GM23338 (cell line): ENCODE results near the gene ZNF488.

Source experiments
- CREB1 ChIP-seq: fragments of 250-450 bp; sonication (Bioruptor Pico); IDR thresholded peaks from 2 replicates; pipeline ENCODE4 v1.5.0; 2020; ENCODE audit warnings: low read depth, mild to moderate bottlenecking, moderate library complexity
- EZH2 ChIP-seq: fragments of 200-600 bp; sonication (generic); IDR thresholded peaks from one replicate; pipeline ENCODE4 v1.8.0; 2017; ENCODE audit warnings: antibody characterized with exemption, mild to moderate bottlenecking, low read depth; ENCODE audit not compliant: unreplicated experiment
- EZH2phosphoT487 ChIP-seq: fragments of 200-600 bp; sonication (generic); IDR thresholded peaks from one replicate; pipeline ENCODE4 v1.8.1; 2018; ENCODE audit warnings: antibody characterized with exemption; ENCODE audit not compliant: unreplicated experiment
- JUNB ChIP-seq: IDR thresholded peaks from one replicate; pipeline ENCODE4 v1.6.1; 2016; ENCODE audit warnings: antibody characterized with exemption; ENCODE audit not compliant: unreplicated experiment
- NANOG ChIP-seq: IDR thresholded peaks from 2 replicates; pipeline ENCODE4 v1.6.1; 2016; ENCODE audit warnings: antibody characterized with exemption, borderline replicate concordance
- POLR2AphosphoS5 ChIP-seq: IDR thresholded peaks from 2 replicates; pipeline ENCODE4 v1.6.1; 2016; ENCODE audit warnings: antibody characterized with exemption, low read depth
- STAT1 ChIP-seq: IDR thresholded peaks from one replicate; pipeline ENCODE4 v1.6.1; 2016; ENCODE audit warnings: antibody characterized with exemption; ENCODE audit not compliant: unreplicated experiment
- ZNF114 ChIP-seq: fragments of 250-450 bp; sonication (Bioruptor Pico); IDR thresholded peaks from 2 replicates; pipeline ENCODE4 v1.5.0; 2020; ENCODE audit warnings: mild to moderate bottlenecking, moderate library complexity
- ZNF331 ChIP-seq: fragments of 250-450 bp; sonication (Bioruptor Pico); IDR thresholded peaks from 2 replicates; pipeline ENCODE4 v1.5.0; 2020; ENCODE audit warnings: low read depth, mild to moderate bottlenecking, moderate library complexity
- TF ChIP-seq, protein P1 (sequence below), 2 experiments: fragments of 200-600 bp in 1 of 2; sonication (generic) in 1 of 2; conservative IDR thresholded peaks; 2 replicates each; pipeline versions ENCODE4 v1.5.1 to v1.6.1; 2016 to 2017; ENCODE audit warnings: antibody characterized with exemption in 2 of 2, low read depth in 2 of 2, mild to moderate bottlenecking in 2 of 2, moderate library complexity in 1 of 2
- TF ChIP-seq, protein P2 (sequence below): IDR thresholded peaks from one replicate; pipeline ENCODE4 v1.6.1; 2018; ENCODE audit warnings: antibody characterized with exemption; ENCODE audit not compliant: unreplicated experiment
- TF ChIP-seq, protein P3 (sequence below): fragments of 250-450 bp; sonication (Bioruptor Pico); IDR thresholded peaks from 2 replicates; pipeline ENCODE4 v1.5.0; 2020; ENCODE audit warnings: mild to moderate bottlenecking, moderate library complexity
- TF ChIP-seq, protein P4 (sequence below): IDR thresholded peaks from 2 replicates; pipeline ENCODE4 v1.6.1; 2016; ENCODE audit warnings: antibody characterized with exemption

DNA sequence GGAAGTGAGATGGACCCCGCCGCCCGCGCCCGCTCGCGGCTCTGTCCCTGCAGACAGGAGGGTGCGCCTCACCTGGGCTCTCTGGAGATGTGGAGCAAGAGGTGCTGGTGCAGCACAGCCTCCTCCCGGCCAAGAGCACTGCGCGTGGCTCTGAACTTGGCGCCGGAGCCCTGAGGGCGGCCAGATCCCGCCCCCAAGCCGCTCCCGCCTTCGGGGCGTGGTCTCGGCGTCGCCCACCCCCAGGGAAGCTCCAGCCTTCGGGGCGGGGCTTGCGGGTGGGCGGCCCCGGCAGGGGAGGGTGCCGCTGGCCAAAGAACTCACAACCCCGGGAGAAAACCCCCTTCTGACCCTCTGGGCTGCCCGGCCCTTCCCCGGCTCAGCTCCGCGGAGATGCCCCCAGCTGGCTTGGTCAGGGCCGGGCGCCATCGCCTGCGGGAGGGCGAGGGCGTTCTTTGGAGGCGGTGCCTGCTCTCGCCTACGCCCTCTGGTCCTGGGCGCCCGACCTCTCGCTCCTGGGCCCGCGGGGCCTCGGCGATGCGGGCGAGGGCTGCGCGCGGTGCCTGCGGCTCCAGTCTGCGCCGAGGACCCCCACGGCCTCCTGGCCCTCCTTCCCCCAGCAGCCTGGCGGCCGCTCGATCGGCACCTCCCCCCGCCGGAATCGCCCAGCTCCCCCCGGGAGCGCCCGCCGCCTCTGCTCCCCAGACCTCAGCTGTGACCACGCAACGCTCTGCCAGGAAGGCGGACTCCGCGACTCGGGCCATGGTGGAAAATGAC lies at the start of gene ZNF488:
- TF ChIP-seq, protein P1, sequence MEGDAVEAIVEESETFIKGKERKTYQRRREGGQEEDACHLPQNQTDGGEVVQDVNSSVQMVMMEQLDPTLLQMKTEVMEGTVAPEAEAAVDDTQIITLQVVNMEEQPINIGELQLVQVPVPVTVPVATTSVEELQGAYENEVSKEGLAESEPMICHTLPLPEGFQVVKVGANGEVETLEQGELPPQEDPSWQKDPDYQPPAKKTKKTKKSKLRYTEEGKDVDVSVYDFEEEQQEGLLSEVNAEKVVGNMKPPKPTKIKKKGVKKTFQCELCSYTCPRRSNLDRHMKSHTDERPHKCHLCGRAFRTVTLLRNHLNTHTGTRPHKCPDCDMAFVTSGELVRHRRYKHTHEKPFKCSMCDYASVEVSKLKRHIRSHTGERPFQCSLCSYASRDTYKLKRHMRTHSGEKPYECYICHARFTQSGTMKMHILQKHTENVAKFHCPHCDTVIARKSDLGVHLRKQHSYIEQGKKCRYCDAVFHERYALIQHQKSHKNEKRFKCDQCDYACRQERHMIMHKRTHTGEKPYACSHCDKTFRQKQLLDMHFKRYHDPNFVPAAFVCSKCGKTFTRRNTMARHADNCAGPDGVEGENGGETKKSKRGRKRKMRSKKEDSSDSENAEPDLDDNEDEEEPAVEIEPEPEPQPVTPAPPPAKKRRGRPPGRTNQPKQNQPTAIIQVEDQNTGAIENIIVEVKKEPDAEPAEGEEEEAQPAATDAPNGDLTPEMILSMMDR (conservative IDR thresholded peaks at IDR 0.05; ENCODE audit: low read depth in 2 of 2): no peak
- TF ChIP-seq EZH2phosphoT487 (no peak), EZH2 (no peak), POLR2AphosphoS5 (peak; percentile 75), JUNB (no peak), CREB1 (no peak), NANOG (no peak), ZNF114 (no peak), STAT1 (no peak), ZNF331 (CRISPR knock-in tag) (no peak)
- TF ChIP-seq, protein P2, sequence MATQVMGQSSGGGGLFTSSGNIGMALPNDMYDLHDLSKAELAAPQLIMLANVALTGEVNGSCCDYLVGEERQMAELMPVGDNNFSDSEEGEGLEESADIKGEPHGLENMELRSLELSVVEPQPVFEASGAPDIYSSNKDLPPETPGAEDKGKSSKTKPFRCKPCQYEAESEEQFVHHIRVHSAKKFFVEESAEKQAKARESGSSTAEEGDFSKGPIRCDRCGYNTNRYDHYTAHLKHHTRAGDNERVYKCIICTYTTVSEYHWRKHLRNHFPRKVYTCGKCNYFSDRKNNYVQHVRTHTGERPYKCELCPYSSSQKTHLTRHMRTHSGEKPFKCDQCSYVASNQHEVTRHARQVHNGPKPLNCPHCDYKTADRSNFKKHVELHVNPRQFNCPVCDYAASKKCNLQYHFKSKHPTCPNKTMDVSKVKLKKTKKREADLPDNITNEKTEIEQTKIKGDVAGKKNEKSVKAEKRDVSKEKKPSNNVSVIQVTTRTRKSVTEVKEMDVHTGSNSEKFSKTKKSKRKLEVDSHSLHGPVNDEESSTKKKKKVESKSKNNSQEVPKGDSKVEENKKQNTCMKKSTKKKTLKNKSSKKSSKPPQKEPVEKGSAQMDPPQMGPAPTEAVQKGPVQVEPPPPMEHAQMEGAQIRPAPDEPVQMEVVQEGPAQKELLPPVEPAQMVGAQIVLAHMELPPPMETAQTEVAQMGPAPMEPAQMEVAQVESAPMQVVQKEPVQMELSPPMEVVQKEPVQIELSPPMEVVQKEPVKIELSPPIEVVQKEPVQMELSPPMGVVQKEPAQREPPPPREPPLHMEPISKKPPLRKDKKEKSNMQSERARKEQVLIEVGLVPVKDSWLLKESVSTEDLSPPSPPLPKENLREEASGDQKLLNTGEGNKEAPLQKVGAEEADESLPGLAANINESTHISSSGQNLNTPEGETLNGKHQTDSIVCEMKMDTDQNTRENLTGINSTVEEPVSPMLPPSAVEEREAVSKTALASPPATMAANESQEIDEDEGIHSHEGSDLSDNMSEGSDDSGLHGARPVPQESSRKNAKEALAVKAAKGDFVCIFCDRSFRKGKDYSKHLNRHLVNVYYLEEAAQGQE: no peak
- TF ChIP-seq, protein P3, sequence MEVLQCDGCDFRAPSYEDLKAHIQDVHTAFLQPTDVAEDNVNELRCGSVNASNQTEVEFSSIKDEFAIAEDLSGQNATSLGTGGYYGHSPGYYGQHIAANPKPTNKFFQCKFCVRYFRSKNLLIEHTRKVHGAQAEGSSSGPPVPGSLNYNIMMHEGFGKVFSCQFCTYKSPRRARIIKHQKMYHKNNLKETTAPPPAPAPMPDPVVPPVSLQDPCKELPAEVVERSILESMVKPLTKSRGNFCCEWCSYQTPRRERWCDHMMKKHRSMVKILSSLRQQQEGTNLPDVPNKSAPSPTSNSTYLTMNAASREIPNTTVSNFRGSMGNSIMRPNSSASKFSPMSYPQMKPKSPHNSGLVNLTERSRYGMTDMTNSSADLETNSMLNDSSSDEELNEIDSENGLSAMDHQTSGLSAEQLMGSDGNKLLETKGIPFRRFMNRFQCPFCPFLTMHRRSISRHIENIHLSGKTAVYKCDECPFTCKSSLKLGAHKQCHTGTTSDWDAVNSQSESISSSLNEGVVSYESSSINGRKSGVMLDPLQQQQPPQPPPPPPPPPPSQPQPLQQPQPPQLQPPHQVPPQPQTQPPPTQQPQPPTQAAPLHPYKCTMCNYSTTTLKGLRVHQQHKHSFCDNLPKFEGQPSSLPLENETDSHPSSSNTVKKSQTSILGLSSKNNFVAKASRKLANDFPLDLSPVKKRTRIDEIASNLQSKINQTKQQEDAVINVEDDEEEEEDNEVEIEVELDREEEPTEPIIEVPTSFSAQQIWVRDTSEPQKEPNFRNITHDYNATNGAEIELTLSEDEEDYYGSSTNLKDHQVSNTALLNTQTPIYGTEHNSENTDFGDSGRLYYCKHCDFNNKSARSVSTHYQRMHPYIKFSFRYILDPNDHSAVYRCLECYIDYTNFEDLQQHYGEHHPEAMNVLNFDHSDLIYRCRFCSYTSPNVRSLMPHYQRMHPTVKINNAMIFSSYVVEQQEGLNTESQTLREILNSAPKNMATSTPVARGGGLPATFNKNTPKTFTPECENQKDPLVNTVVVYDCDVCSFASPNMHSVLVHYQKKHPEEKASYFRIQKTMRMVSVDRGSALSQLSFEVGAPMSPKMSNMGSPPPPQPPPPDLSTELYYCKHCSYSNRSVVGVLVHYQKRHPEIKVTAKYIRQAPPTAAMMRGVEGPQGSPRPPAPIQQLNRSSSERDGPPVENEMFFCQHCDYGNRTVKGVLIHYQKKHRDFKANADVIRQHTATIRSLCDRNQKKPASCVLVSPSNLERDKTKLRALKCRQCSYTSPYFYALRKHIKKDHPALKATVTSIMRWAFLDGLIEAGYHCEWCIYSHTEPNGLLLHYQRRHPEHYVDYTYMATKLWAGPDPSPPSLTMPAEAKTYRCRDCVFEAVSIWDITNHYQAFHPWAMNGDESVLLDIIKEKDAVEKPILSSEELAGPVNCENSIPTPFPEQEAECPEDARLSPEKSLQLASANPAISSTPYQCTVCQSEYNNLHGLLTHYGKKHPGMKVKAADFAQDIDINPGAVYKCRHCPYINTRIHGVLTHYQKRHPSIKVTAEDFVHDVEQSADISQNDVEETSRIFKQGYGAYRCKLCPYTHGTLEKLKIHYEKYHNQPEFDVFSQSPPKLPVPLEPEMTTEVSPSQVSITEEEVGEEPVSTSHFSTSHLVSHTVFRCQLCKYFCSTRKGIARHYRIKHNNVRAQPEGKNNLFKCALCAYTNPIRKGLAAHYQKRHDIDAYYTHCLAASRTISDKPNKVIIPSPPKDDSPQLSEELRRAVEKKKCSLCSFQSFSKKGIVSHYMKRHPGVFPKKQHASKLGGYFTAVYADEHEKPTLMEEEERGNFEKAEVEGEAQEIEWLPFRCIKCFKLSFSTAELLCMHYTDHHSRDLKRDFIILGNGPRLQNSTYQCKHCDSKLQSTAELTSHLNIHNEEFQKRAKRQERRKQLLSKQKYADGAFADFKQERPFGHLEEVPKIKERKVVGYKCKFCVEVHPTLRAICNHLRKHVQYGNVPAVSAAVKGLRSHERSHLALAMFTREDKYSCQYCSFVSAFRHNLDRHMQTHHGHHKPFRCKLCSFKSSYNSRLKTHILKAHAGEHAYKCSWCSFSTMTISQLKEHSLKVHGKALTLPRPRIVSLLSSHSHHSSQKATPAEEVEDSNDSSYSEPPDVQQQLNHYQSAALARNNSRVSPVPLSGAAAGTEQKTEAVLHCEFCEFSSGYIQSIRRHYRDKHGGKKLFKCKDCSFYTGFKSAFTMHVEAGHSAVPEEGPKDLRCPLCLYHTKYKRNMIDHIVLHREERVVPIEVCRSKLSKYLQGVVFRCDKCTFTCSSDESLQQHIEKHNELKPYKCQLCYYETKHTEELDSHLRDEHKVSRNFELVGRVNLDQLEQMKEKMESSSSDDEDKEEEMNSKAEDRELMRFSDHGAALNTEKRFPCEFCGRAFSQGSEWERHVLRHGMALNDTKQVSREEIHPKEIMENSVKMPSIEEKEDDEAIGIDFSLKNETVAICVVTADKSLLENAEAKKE (CRISPR knock-in tag): no peak
- TF ChIP-seq, protein P4, sequence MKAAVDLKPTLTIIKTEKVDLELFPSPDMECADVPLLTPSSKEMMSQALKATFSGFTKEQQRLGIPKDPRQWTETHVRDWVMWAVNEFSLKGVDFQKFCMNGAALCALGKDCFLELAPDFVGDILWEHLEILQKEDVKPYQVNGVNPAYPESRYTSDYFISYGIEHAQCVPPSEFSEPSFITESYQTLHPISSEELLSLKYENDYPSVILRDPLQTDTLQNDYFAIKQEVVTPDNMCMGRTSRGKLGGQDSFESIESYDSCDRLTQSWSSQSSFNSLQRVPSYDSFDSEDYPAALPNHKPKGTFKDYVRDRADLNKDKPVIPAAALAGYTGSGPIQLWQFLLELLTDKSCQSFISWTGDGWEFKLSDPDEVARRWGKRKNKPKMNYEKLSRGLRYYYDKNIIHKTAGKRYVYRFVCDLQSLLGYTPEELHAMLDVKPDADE: no peak
